H1 (cell line): ENCODE measurements around the gene IFIT2. TPM values are rescaled to one million over a fixed set of nuclear protein-coding genes. Genes with fewer than 3 reads are reported as not detected.

ENCODE experiments used
- CTCF ChIA-PET: fragments of 300-600 bp; sonication (Branson Sonifier 250); formaldehyde crosslinking; loops from one replicate; lab custom pipeline; 2021; ENCODE audit not compliant: partially characterized antibody; lab: Charles Lee
- POLR2A ChIA-PET: fragments of 300-600 bp; sonication (Branson Sonifier 250); formaldehyde crosslinking; loops from one replicate; lab custom pipeline; 2021; ENCODE audit warnings: inconsistent platforms; ENCODE audit not compliant: partially characterized antibody; lab: Charles Lee
- DNase-seq, 2 experiments: peaks; one replicate each; pipeline versions ENCODE4 v3.0.0 to v3.0.0-alpha.2; 2010 to 2022; ENCODE audit warnings: low spot score in 2 of 2, low read depth in 1 of 2, mixed read lengths in 1 of 2
- FAIRE-seq: peaks from 2 replicates; lab custom pipeline; 2011; peaks lifted over from hg19 to GRCh38; lab: Jason Lieb, UNC
- H2AFZ ChIP-seq: 2 replicates; pipeline ENCODE4 v1.8.1; 2012; ENCODE audit warnings: low read length, inconsistent platforms
- H2AK5ac ChIP-seq: 2 replicates; pipeline ENCODE4 v1.6.1; 2013; ENCODE audit warnings: low read depth, low read length
- H2BK120ac ChIP-seq: replicated peaks from 2 replicates; pipeline ENCODE3; 2013; ENCODE audit warnings: low read depth, low read length, inconsistent platforms
- H2BK12ac ChIP-seq: 2 replicates; pipeline ENCODE4 v1.6.1; 2013; ENCODE audit warnings: low read depth, low read length
- H2BK15ac ChIP-seq: 2 replicates; pipeline ENCODE4 v1.6.1; 2013; ENCODE audit warnings: low read length
- H2BK20ac ChIP-seq: 2 replicates; pipeline ENCODE4 v1.6.1; 2013; ENCODE audit warnings: low read length
- H2BK5ac ChIP-seq: 2 replicates; pipeline ENCODE4 v1.6.1; 2013; ENCODE audit warnings: low read depth, low read length
- H3K14ac ChIP-seq: 2 replicates; pipeline ENCODE4 v1.6.1; 2013; ENCODE audit warnings: inconsistent platforms; ENCODE audit not compliant: insufficient read length
- H3K18ac ChIP-seq: 2 replicates; pipeline ENCODE4 v1.6.1; 2013; ENCODE audit warnings: low read length; ENCODE audit errors: extremely low read depth
- H3K23ac ChIP-seq: 2 replicates; pipeline ENCODE4 v1.6.1; 2013; ENCODE audit warnings: inconsistent platforms; ENCODE audit not compliant: insufficient read length
- H3K23me2 ChIP-seq: 2 replicates; pipeline ENCODE4 v1.6.1; 2013; ENCODE audit warnings: low read depth, low read length
- H3K27ac ChIP-seq: 2 replicates; pipeline ENCODE4 v1.6.1; 2011; ENCODE audit warnings: low read depth, low read length, inconsistent platforms
- H3K27me3 ChIP-seq, 4 experiments: replicated peaks in 1 of 4; 1 replicate in 1 of 4; 2 replicates in 3 of 4; pipeline versions ENCODE4 v1.6.1 to v1.8.1; 2011 to 2013; ENCODE audit warnings: low read length in 3 of 4, mild to moderate bottlenecking in 3 of 4, inconsistent platforms in 2 of 4, mixed read lengths in 2 of 4, moderate library complexity in 1 of 4; ENCODE audit not compliant: control insufficient read depth in 3 of 4, insufficient read depth in 3 of 4; ENCODE audit errors: extremely low read depth in 1 of 4
- H3K36me3 ChIP-seq, 4 experiments: 2 replicates each; pipeline versions ENCODE4 v1.6.1 to v1.8.1; 2011 to 2013; ENCODE audit warnings: mild to moderate bottlenecking in 4 of 4, low read length in 3 of 4, moderate library complexity in 2 of 4, control low read depth in 1 of 4, inconsistent platforms in 1 of 4; ENCODE audit not compliant: insufficient read depth in 4 of 4, control insufficient read depth in 2 of 4
- H3K4ac ChIP-seq: replicated peaks from 2 replicates; pipeline ENCODE3; 2013; ENCODE audit warnings: low read length, low read depth, mixed read lengths, inconsistent platforms; ENCODE audit not compliant: insufficient read length
- H3K4me1 ChIP-seq, 4 experiments: replicated peaks in 1 of 4; 1 replicate in 1 of 4; 2 replicates in 3 of 4; pipeline versions ENCODE4 v1.6.1 to v1.8.1; 2011 to 2013; ENCODE audit warnings: low read length in 3 of 4, inconsistent platforms in 2 of 4, mixed read lengths in 1 of 4; ENCODE audit not compliant: insufficient read depth in 4 of 4, control insufficient read depth in 3 of 4
- H3K4me2 ChIP-seq, 2 experiments: 2 replicates each; pipeline versions ENCODE4 v1.6.1 to v1.8.1; 2011 to 2013; ENCODE audit warnings: low read depth in 2 of 2, low read length in 2 of 2, control low read depth in 1 of 2, inconsistent platforms in 1 of 2, mild to moderate bottlenecking in 1 of 2; ENCODE audit not compliant: insufficient read depth in 1 of 2
- H3K4me3 ChIP-seq, 4 experiments: fragments of 200-600, 300-600 bp in 1 of 4; sonication (generic), shearing (Covaris generic), sonication (Bioruptor Twin) in 1 of 4; 2 replicates each; pipeline versions ENCODE4 v1.5.1 to v1.8.1; 2011 to 2016; ENCODE audit warnings: low read length in 4 of 4, low read depth in 3 of 4, control low read depth in 2 of 4, inconsistent platforms in 2 of 4, mild to moderate bottlenecking in 2 of 4, mixed read lengths in 1 of 4, moderate library complexity in 1 of 4; ENCODE audit not compliant: insufficient read depth in 2 of 4; ENCODE audit errors: extremely low read depth in 1 of 4
- H3K56ac ChIP-seq: replicated peaks from 2 replicates; pipeline ENCODE3; 2013; ENCODE audit warnings: low read depth, mild to moderate bottlenecking, mixed read lengths, low read length, inconsistent platforms; ENCODE audit not compliant: insufficient read length
- H3K79me1 ChIP-seq: 2 replicates; pipeline ENCODE4 v1.6.1; 2013; ENCODE audit warnings: low read depth, low read length, control low read depth
- H3K79me2 ChIP-seq, 2 experiments: 2 replicates each; pipeline versions ENCODE4 v1.6.1 to v1.8.1; 2012 to 2013; ENCODE audit warnings: low read length in 2 of 2, mild to moderate bottlenecking in 2 of 2, inconsistent platforms in 1 of 2; ENCODE audit not compliant: insufficient read depth in 2 of 2, control insufficient read depth in 1 of 2
- H3K9ac ChIP-seq, 4 experiments: replicated peaks in 1 of 4; 1 replicate in 1 of 4; 2 replicates in 3 of 4; pipeline versions ENCODE4 v1.6.1 to v1.8.1; 2011 to 2013; ENCODE audit warnings: low read depth in 3 of 4, low read length in 3 of 4, control low read depth in 2 of 4, mild to moderate bottlenecking in 2 of 4, moderate library complexity in 2 of 4, inconsistent platforms in 1 of 4; ENCODE audit errors: extremely low read depth in 1 of 4
- H3K9me3 ChIP-seq, 2 experiments: 2 replicates each; pipeline versions ENCODE4 v1.6.1 to v1.8.1; 2012 to 2013; ENCODE audit warnings: mild to moderate bottlenecking in 2 of 2, moderate library complexity in 2 of 2, control low read depth in 1 of 2, inconsistent platforms in 1 of 2, low read depth in 1 of 2, low read length in 1 of 2, mixed read lengths in 1 of 2; ENCODE audit not compliant: insufficient read depth in 2 of 2
- H4K20me1 ChIP-seq, 2 experiments: replicated peaks in 1 of 2; 2 replicates each; pipeline versions ENCODE3 to v1.8.1; 2011 to 2013; ENCODE audit warnings: inconsistent platforms in 2 of 2, low read length in 2 of 2, mild to moderate bottlenecking in 1 of 2; ENCODE audit not compliant: insufficient read depth in 2 of 2, control insufficient read depth in 1 of 2
- H4K5ac ChIP-seq: 2 replicates; pipeline ENCODE4 v1.6.1; 2013; ENCODE audit warnings: low read length, low read depth, mixed read lengths, inconsistent platforms; ENCODE audit not compliant: insufficient read length
- H4K8ac ChIP-seq: 2 replicates; pipeline ENCODE4 v1.8.0; 2013; ENCODE audit warnings: mild to moderate bottlenecking, moderate library complexity, low read length, inconsistent platforms; ENCODE audit not compliant: insufficient read depth; ENCODE audit errors: extremely low read depth
- H4K91ac ChIP-seq: replicated peaks from 2 replicates; pipeline ENCODE3; 2013; ENCODE audit warnings: low read length, mixed read lengths, inconsistent platforms; ENCODE audit not compliant: insufficient read length
- ASH2L ChIP-seq: fragments of 200-600, 300-600 bp; sonication (generic); IDR thresholded peaks from one replicate; pipeline ENCODE4 v1.7.1; 2017; ENCODE audit warnings: low read length
- MAFK ChIP-seq: IDR thresholded peaks from 2 replicates; pipeline ENCODE4 v1.6.1; 2012; ENCODE audit warnings: low read depth, mild to moderate bottlenecking, improper control_type of control experiment, low read length
- RBBP5 ChIP-seq: IDR thresholded peaks from 2 replicates; pipeline ENCODE4 v1.7.1; 2012; ENCODE audit warnings: low read depth, mild to moderate bottlenecking, inconsistent platforms, low read length, moderate library complexity, borderline replicate concordance
- SAP30 ChIP-seq: fragments of 300-600 bp; sonication (generic); IDR thresholded peaks from 2 replicates; pipeline ENCODE4 v1.7.1; 2012; ENCODE audit warnings: low read length, moderate library complexity, mild to moderate bottlenecking, inconsistent platforms; ENCODE audit not compliant: insufficient read depth, insufficient replicate concordance
- SIRT6 ChIP-seq: IDR thresholded peaks from one replicate; pipeline ENCODE4 v1.7.1; 2012; ENCODE audit warnings: low read length, inconsistent platforms
- TCF12 ChIP-seq: IDR thresholded peaks from 2 replicates; pipeline ENCODE4 v1.6.1; 2011; ENCODE audit warnings: low read depth, mild to moderate bottlenecking, low read length
- TEAD4 ChIP-seq: IDR thresholded peaks from 2 replicates; pipeline ENCODE4 v1.6.1; 2012; ENCODE audit warnings: low read depth, low read length, inconsistent platforms, mixed read lengths
- WGBS, 2 experiments: shearing (Covaris generic) in 1 of 2; methylation state at CpG; one replicate each; pipeline versions ENCODE4 v1.1.6 to v1.1.7; 2013 to 2015; ENCODE audit warnings: low lambda C conversion rate in 2 of 2, mixed read lengths in 2 of 2, inconsistent platforms in 1 of 2, low coverage in 1 of 2, missing lambda C conversion rate in 1 of 2; ENCODE audit not compliant: insufficient replicate concordance in 2 of 2, insufficient coverage in 1 of 2, insufficient read length in 1 of 2; ENCODE audit errors: extremely low coverage in 1 of 2, missing lambda C conversion rate in 1 of 2; 5-methylcytosine and 5-hydroxymethylcytosine counted together
- polyA plus RNA-seq, 7 experiments: library from polyadenylated mRNA; depleted of rRNA in 3 of 7; stranded (reverse) in 5 of 7; unstranded in 2 of 7; fragments of >200 nt in 5 of 7; fragments of 200-250 nt in 2 of 7; gene quantifications; 1 replicate in 5 of 7; 2 replicates in 1 of 7; 4 replicates in 1 of 7; pipeline versions ENCODE4 v1.2.1 to v1.2.3, GENCODE V29; 2011 to 2013; ENCODE audit warnings: missing spikeins in 2 of 7, mixed read lengths in 2 of 7
- total RNA-seq: library from RNA; stranded (reverse); fragmentation: NEBNext Ultra II Directional; extraction: Animal tissue kit (Norgen Biotek cat#: 25700); gene quantifications from 2 replicates; pipeline ENCODE4 v1.2.1, GENCODE V29; 2021

Gene IFIT2
- total and polyA plus RNA-seq, 2 of the 8 experiments (the other 6 are each of a cell fraction or from before 2014, with no cell fraction given), result 0.03 to 0.35 TPM

GRCh38 chr10:89352802-89353201, 51.0 kb downstream of the IFIT2 start:
- ChIA-PET POLR2A (no interaction called here), CTCF (interaction anchor here (0.7 to 9.3 kb wide), 2 partner anchors 16 to 341 kb away, joined by 3 to 64 read pairs; no protein-coding TSS in a partner anchor)
- Histone ChIP-seq H2BK15ac (no peak overlapping the region), H2BK5ac (no peak overlapping the region), H2BK12ac (no peak overlapping the region), H3K23ac (no peak overlapping the region), H3K56ac (no peak overlapping the region), H2AK5ac (no peak overlapping the region), H3K36me3 (no peaks in the 10 kb centered on the region), H2AFZ (no peak overlapping the region), H3K18ac (no peak overlapping the region), H3K27me3 (no peaks in the 10 kb centered on the region), H3K23me2 (no peaks in the 10 kb centered on the region), H2BK20ac (no peak overlapping the region; the same call in 1 of the 2 replicates), H4K20me1 (no peaks in the 10 kb centered on the region), H3K27ac (no peak overlapping the region), H3K4me3 (no peak overlapping the region), H3K4ac (no peak overlapping the region), H3K4me1 (peaks cover 2 to 15% (median 11%) of the 10 kb centered on the region in 4 experiments; a peak in 6 of 7 replicates), H3K14ac (no peak overlapping the region), H3K4me2 (no peak overlapping the region), H3K9ac (no peak overlapping the region), H3K9me3 (no peaks in the 10 kb centered on the region), H4K91ac (no peak overlapping the region), H4K5ac (no peak overlapping the region), H3K79me1 (no peaks in the 10 kb centered on the region), H4K8ac (no peak overlapping the region), H2BK120ac (no peak overlapping the region), H3K79me2 (no peaks in the 10 kb centered on the region)
- DNase-seq (no peak), FAIRE-seq (no peak)
- 90% methylated on average over 4 of the region's 4 CpGs; no CpG with 5 or more reads in 1 of the 2 experiments for WGBS, 2 experiments
- TF ChIP-seq TCF12 (no peak), SAP30 (no peak), ASH2L (no peak), SIRT6 (no peak), TEAD4 (no peak), MAFK (no peak), RBBP5 (no peak)
